Hematopoietic multipotent progenitor cell treated with erythropoietin and hydrocortisone succinate and interleukin-3 and kit ligand, for 8 days (in vitro differentiated cells): Measurements from ENCODE around the gene DOCK6.
A peak's percentile ranks its signal among the peaks of the same experiment; 100 is the strongest.

ENCODE experiments used
- DNase-seq: peaks from one replicate; pipeline ENCODE4 v3.0.0-alpha.2; 2015

The DOCK6 gene

GRCh38 chr19:11214387-11214786 is 47.9 kb downstream of the DOCK6 start:
- DNase-seq = no peak

- DNase-seq = no peak
Observed at GRCh38 chr19:11210656-11210928, 51.7 kb downstream of the DOCK6 start.

GRCh38 chr19:11209839-11210655 is 52.3 kb downstream of the DOCK6 start:
- DNase-seq = no peak

GRCh38 chr19:11208561-11209471 is 53.5 kb downstream of the DOCK6 start:
- DNase-seq = no peak

GRCh38 chr19:11205939-11206570 is 56.3 kb downstream of the DOCK6 start:
- no peak for DNase-seq

- DNase-seq = peak; percentile 70
Observed at GRCh38 chr19:11204943-11205349, 57.4 kb downstream of the DOCK6 start.

GRCh38 chr19:11204076-11204602 is 58.2 kb downstream of the DOCK6 start:
- DNase-seq = no peak

GRCh38 chr19:11203194-11204075 is 58.9 kb downstream of the DOCK6 start:
- DNase-seq = peak; percentile 89

GRCh38 chr19:11202488-11203193 is 59.7 kb downstream of the DOCK6 start:
- no peak for DNase-seq

GRCh38 chr19:11201791-11202190 is 60.5 kb downstream of the DOCK6 start:
- no peak for DNase-seq

- no peak for DNase-seq
Observed at GRCh38 chr19:11200931-11201330, 61.4 kb downstream of the DOCK6 start.

- no peak for DNase-seq
Observed at GRCh38 chr19:11200015-11200574, 62.2 kb downstream of the DOCK6 start.

GRCh38 chr19:11199517-11199916 is 62.8 kb downstream of the DOCK6 start:
- DNase-seq = no peak

- DNase-seq = peak; percentile 25
Observed at GRCh38 chr19:11198769-11199424, 63.4 kb downstream of the DOCK6 start.

GRCh38 chr19:11198175-11198534 is 64.2 kb downstream of the DOCK6 start:
- no peak for DNase-seq

- peak; percentile 84 for DNase-seq
Observed at GRCh38 chr19:11197291-11198174, 64.8 kb downstream of the DOCK6 start, which contains the start of gene KANK2. Gene KANK2 (minus strand): TSS chr19:11197545. CDS start chr19:11194511, 3,034 bp downstream.

GRCh38 chr19:11196406-11197287 is 65.7 kb downstream of the DOCK6 start:
- DNase-seq = no peak

- no peak for DNase-seq
Observed at GRCh38 chr19:11195681-11196080, 66.6 kb downstream of the DOCK6 start.
